GM19455 (cell line): ENCODE data around the gene FARP1.

ENCODE experiments used
- ATAC-seq: cut with Tn5 transposase; IDR thresholded peaks from one replicate; pipeline ENCODE4 v1.9.1; 2021; ENCODE audit not compliant: unreplicated experiment

Gene FARP1

GRCh38 chr13:98173431-98174152, 30.7 kb downstream of the FARP1 start:
- ATAC-seq, result no peak

DNA sequence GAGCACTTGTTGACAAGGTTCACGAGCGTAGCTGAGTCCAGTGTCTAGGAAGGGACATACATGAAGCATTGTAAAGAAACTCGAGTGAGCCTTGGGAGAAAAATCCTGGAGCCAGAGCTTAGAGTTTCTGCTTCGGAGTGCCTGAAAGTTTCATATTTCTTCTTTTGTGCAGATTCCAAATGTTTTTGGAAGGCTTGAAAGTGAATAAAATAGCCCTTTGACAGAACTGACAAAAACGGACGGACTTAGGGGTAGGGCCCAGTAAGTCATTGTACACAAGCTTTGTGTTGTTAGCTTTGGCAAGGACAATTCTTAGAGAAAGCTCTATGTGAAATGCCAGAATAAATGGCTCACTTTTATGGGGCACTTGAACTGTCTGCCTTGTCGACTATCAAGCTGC, 31.4 kb downstream of the FARP1 start:
- no peak for ATAC-seq

GRCh38 chr13:98175043-98175442, 32.1 kb downstream of the FARP1 start:
- ATAC-seq, result no peak

GRCh38 chr13:98175823-98176222, 32.9 kb downstream of the FARP1 start:
- ATAC-seq, result no peak

GRCh38 chr13:98176777-98177608, 34.1 kb downstream of the FARP1 start, which contains the start of gene RNF113B:
Gene RNF113B (minus strand): TSS chr13:98177269. CDS start chr13:98177236, 33 bp downstream.
- no peak for ATAC-seq

GRCh38 chr13:98180092-98180491, 37.2 kb downstream of the FARP1 start:
- ATAC-seq, result no peak

- ATAC-seq, result no peak
These were observed 38.4 kb downstream of the FARP1 start for GRCh38 chr13:98181111-98181815.

- no peak for ATAC-seq
These were observed 39.3 kb downstream of the FARP1 start for GRCh38 chr13:98182153-98182552.

DNA sequence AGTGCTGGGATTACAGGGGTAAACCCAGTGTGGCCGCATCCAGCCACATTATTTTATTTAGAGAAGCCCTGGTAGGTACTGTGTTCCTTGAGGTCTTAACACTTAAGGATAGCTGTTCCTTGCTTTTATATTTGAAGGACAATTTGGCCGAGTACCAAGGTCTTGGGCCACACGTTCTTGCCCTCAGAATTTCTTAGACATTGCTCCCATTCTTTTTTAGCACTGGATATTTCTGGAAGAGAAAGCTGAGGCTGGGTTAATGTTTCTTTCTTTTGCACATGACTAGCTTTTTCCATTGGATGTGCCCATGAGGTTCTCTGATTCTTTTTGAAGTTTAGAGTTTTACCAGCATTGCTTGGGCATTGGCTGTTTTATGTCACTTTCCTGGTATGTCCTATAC, 39.7 kb downstream of the FARP1 start:
- no peak for ATAC-seq

DNA sequence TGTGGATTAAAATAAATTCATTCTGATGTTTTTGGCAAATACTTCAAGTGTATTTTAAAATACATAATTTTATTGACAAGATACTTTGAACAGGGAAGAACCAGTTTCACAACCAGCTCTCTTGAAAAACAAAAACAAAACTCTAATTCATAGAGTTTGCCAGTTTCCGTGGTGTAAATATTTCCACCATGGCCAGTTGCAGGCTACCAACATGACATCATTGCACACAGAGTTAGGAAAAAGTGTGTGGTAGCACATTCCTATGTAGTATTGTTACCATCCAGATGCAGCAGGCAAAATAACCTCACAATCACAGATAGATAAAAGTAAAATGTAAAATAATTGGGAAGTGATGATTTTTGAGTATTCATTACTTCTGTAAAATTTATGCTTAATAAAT, 41.9 kb downstream of the FARP1 start:
- no peak for ATAC-seq

DNA sequence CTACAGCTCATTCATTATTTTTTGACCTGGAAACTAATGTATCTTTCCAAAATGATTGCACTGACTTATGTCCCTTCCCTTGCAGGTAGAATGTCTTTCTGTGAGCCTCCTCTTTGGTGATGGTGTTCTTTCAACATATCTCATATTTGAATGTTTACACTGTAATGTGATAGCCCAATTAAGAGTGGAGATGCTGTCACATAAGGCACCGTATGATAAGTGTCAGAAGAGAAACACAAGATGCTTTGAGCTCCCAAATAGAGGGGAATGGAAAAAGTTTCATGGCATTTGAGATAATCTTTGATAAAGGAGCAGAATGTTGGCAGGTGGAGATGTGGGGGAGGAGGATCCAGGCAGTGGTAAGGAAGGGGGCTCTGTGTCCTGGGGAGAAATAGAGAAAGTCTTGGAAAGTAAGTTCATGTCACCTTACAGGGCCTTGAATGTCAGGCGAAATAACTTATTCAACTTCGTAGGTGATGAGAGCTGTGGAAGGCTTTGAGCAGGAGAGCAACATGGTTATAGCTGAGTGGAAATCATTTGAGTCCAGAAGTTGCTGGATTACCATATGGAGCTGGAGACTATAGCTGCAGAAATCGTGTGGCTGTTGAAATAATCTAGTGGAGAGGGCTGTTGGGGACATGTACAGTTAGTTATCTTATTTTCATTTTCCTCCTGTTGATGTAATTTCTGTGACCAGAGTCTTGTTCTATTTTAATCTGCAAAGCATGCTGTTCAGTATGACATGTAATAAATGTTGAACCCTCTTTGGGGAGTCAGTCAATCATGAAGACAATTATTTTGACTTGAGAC, 44.5 kb downstream of the FARP1 start:
- no peak for ATAC-seq

DNA sequence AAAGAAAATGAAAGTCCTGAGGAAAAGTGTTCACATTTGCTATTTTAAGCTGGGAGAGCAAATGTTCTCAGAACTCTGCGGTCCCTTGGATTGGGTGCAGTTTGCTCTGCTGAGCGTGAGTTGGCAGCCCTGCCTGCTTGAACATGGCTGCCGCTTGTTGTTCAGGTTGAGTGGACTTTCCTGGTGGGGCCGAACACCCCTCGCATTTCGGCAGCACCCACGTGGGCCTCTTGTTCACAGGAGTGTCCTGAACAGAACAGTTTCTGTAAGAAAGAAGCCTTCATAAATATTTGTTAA, 45.0 kb downstream of the FARP1 start:
- no peak for ATAC-seq

- ATAC-seq, result no peak
These were observed 45.8 kb downstream of the FARP1 start for GRCh38 chr13:98188544-98189166.

DNA sequence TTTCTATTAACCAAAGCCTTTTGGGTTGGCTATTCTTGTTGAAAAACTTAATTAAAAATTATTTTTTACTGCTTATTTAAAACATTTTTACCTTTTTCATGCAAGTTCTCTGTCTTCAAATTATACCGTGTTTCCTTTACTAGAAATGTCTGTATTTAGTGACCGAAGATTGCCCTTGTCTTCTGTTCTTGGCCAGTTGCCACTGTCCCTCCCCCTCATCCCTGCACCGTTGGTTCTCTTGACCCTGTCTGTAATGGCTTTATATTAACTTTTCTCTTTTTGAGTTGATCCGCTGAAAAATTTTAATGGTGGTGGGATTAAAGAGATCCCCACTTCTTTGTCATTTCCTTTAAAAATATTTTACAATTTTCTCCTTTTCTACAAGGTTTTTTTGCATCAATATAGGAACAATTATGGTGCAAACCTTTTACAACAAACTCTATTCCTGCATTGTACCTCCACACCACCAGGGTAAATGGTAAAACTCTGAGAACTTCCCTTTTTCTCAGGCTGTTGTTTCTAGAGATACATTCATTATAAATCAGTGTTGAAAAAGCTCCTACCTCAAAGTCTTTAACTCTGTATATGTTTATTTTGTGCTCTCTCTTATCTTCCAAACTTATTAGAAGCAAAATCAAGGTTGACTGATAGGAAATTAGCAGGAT, 47.1 kb downstream of the FARP1 start:
- ATAC-seq, result no peak

GRCh38 chr13:98190889-98191444, 48.1 kb downstream of the FARP1 start:
- no peak for ATAC-seq

- ATAC-seq, result no peak
These were observed 49.1 kb downstream of the FARP1 start for GRCh38 chr13:98192008-98192407.

DNA sequence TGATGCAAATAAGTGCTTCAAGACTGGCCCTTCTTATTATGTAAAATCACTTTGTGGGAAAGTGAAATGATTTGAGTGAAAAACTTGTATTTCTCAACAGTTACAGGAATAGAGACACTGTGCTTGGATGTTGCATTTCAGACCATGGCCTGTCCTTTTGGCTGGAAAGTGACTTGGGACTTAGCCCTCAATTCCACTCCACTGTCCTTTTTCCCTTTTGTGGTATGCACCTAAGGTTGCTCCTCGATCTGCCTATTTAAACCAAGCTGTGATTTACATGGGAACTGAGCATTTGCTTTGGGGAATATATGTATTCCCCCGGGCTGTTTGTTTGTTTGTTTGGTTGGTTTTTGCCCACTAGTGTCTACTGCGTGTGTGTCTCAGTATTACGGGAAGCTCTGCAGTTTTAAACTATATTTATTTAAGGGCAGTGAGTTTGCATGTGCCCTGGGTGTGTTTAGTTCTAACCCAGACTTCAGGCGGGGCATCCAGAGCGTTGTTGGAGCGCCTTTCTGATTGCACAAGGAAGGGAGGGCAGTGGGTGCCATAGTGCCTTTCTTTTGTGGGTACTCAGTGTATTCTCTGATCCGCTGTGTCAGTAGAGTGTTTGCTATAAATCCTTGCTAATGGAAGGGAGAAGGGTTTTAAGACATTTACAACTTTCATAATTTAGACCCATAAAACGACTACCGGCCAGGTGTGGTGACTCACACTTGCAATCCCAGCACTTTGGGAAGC, 52.3 kb downstream of the FARP1 start:
- no peak for ATAC-seq

- ATAC-seq, result no peak
These were observed 55.8 kb downstream of the FARP1 start for GRCh38 chr13:98198683-98199082.

GRCh38 chr13:98199480-98199879, 56.6 kb downstream of the FARP1 start:
- ATAC-seq, result no peak
